ENCODE results near the gene HOGA1.

Gene HOGA1

GRCh38 chr10:97584060-97584797 is at the start of gene HOGA1:
Gene HOGA1 (plus strand): TSS chr10:97584389. CDS start chr10:97584704, 315 bp downstream.
- no peak for TF ChIP-seq CTCF (IDR thresholded peaks at IDR 0.05; ENCODE audit: low read depth, low read length)
- H3K4me3 ChIP-seq (ENCODE audit: low read depth, low read length) = no peak within 1 kb of the TSS

- no peak overlapping the region for H3K4me3 ChIP-seq (ENCODE audit: low read depth, low read length)
- peak; percentile 51 for TF ChIP-seq CTCF (IDR thresholded peaks at IDR 0.05; ENCODE audit: low read depth, low read length)
These were observed 49.3 kb upstream of the HOGA1 start for GRCh38 chr10:97534746-97535367.

- no peak for TF ChIP-seq CTCF (IDR thresholded peaks at IDR 0.05; ENCODE audit: low read depth, low read length)
- no peak overlapping the region for H3K4me3 ChIP-seq (ENCODE audit: low read depth, low read length)
These were observed 46.9 kb upstream of the HOGA1 start for GRCh38 chr10:97537186-97537869.

- no peak overlapping the region for H3K4me3 ChIP-seq (ENCODE audit: low read depth, low read length)
- TF ChIP-seq CTCF (IDR thresholded peaks at IDR 0.05; ENCODE audit: low read depth, low read length) = no peak
These were observed 45.8 kb upstream of the HOGA1 start for GRCh38 chr10:97538411-97538810.

- TF ChIP-seq CTCF (IDR thresholded peaks at IDR 0.05; ENCODE audit: low read depth, low read length) = no peak
- H3K4me3 ChIP-seq (ENCODE audit: low read depth, low read length) = no peak overlapping the region
These were observed 45.4 kb upstream of the HOGA1 start for GRCh38 chr10:97538839-97539238.

- H3K4me3 ChIP-seq (ENCODE audit: low read depth, low read length) = no peak overlapping the region
- TF ChIP-seq CTCF (IDR thresholded peaks at IDR 0.05; ENCODE audit: low read depth, low read length) = 0 out of 2 replicates have a peak, but pooled peaks have one; percentile 5
These were observed 44.5 kb upstream of the HOGA1 start for GRCh38 chr10:97539523-97540200.
